Motor neuron (in vitro differentiated cells): ENCODE data around the gene PEX11G. TPM values are rescaled to one million over a fixed set of nuclear protein-coding genes. Genes with fewer than 3 reads are reported as not detected.

ENCODE experiments used
- ATAC-seq, 8 experiments: fragments of 200-7000 bp; cut with Tn5 transposase; replicated peaks in 6 of 8; 2 replicates each; pipeline ENCODE4 v1.8.0; 2021; ENCODE audit warnings: mild to moderate bottlenecking in 8 of 8, moderate library complexity in 8 of 8
- H3K27ac ChIP-seq, 2 donors: fragments of 250-450 bp; sonication (Bioruptor Pico); 2 replicates each; pipeline ENCODE4 v1.9.0; 2021; ENCODE audit warnings: antibody characterized with exemption in 2 of 2, mild to moderate bottlenecking in 2 of 2, moderate library complexity in 1 of 2
- H3K4me1 ChIP-seq, 2 donors: fragments of 250-450 bp; sonication (Bioruptor Pico); replicated peaks in 1 of 2; 2 replicates each; pipeline ENCODE4 v1.6.1; 2021; ENCODE audit warnings: antibody characterized with exemption in 2 of 2, mild to moderate bottlenecking in 2 of 2, moderate library complexity in 1 of 2
- H3K4me3 ChIP-seq, 5 donors: fragments of 250-450 bp; sonication (Bioruptor Pico); 2 replicates each; pipeline ENCODE4 v1.9.0; 2021; ENCODE audit warnings: antibody characterized with exemption in 5 of 5, mild to moderate bottlenecking in 5 of 5, moderate library complexity in 4 of 5
- WGBS, 10 experiments: fragments of 450-650 bp; shearing (Covaris generic); methylation state at CpG; one replicate each; pipeline ENCODE4 v1.0.0; 2022; 5-methylcytosine and 5-hydroxymethylcytosine counted together
- in situ Hi-C, 9 experiments: fragments of 400-800 bp; cut with MboI; loops; one replicate each; pipeline ENCODE4 v1.15.0; 2021; ENCODE audit warnings: low sequenced_read_pairs in 9 of 9, low pct_unique_long_range_greater_than_20kb in 2 of 9; ENCODE audit not compliant: unreplicated experiment in 9 of 9
- total RNA-seq, 8 experiments: library from RNA; unstranded; fragments of 300-600 nt; gene quantifications; 2 replicates each; pipeline versions ENCODE4 v1.2.3 to v1.2.4, GENCODE V29; 2022

PEX11G gene
- total RNA-seq, 8 experiments from 2014 or later = 2.1 to 6.4 (median 3.2) TPM

GRCh38 chr19:7527516-7528191 is 38.8 kb upstream of the PEX11G start:
- ATAC-seq = peak in 2 of 8 experiments; percentile 6 to 11
- peaks cover 5% of the 10 kb centered on the region in 2 donors for H3K4me1 ChIP-seq

GRCh38 chr19:7526059-7526929 is 37.5 kb upstream of the PEX11G start:
- in situ Hi-C loops = no loop called here
- WGBS, 10 experiments = 0 to 100% (median 78%) methylated on average over 1 to 10 of the region's 31 CpGs; no CpG with 5 or more reads in 2 of the 10 experiments
- ATAC-seq = peak in 2 of 8 experiments; percentile 13 to 44
- Histone ChIP-seq H3K4me3 (no peak overlapping the region), H3K4me1 (peaks cover 5 to 8% of the 10 kb centered on the region in 2 donors), H3K27ac (no peak overlapping the region)

More at GRCh38 chr19:7527516-7528191, 38.8 kb upstream of the PEX11G start:
- no peak overlapping the region for H3K27ac ChIP-seq
- H3K4me3 ChIP-seq = no peak overlapping the region
- 77 to 100% (median 95%) methylated on average over 1 to 8 of the region's 25 CpGs; no CpG with 5 or more reads in 7 of the 10 experiments for WGBS, 10 experiments
- in situ Hi-C loops = no loop called here

- H3K27ac ChIP-seq = no peak overlapping the region
- WGBS, 10 experiments = 0 to 100% (median 95%) methylated on average over 1 to 7 of the region's 20 CpGs; no CpG with 5 or more reads in 2 of the 10 experiments
- no peak overlapping the region for H3K4me3 ChIP-seq
- in situ Hi-C loops = no loop called here
- H3K4me1 ChIP-seq = peaks cover 5 to 8% of the 10 kb centered on the region in 2 donors
- ATAC-seq = no peak
Measured at GRCh38 chr19:7524992-7525739, 36.3 kb upstream of the PEX11G start.

GRCh38 chr19:7524523-7524922 is 35.7 kb upstream of the PEX11G start:
- no peak for ATAC-seq
- no peak overlapping the region for H3K27ac ChIP-seq
- peaks cover 5 to 8% of the 10 kb centered on the region in 2 donors for H3K4me1 ChIP-seq
- H3K4me3 ChIP-seq = no peak overlapping the region
- WGBS, 10 experiments = 79 to 100% (median 100%) methylated on average over 1 to 4 of the region's 5 CpGs; no CpG with 5 or more reads in 3 of the 10 experiments
- in situ Hi-C loops = no loop called here

- peak in 4 of 8 experiments; percentile 1 to 73 (median 50) for ATAC-seq
- peak overlapping the region; percentile 49 to 84 (median 61) for H3K4me3 ChIP-seq
Measured at GRCh38 chr19:7522923-7523667, 34.3 kb upstream of the PEX11G start.

GRCh38 chr19:7522072-7522922 is 33.5 kb upstream of the PEX11G start, which contains the start of gene MCOLN1:
Gene MCOLN1 (plus strand): TSS chr19:7522624. CDS start chr19:7522751, 127 bp downstream.
- Histone ChIP-seq H3K4me1 (peaks cover 6 to 12% of the 10 kb centered on the region in 2 donors), H3K4me3 (peak within 1 kb of the TSS; percentile 49 to 84 (median 61)), H3K27ac (peak within 1 kb of the TSS; percentile 54 to 73)
- WGBS, 10 experiments = 0 to 17% (median 3%) methylated on average over 1 to 9 of the region's 65 CpGs; no CpG with 5 or more reads in 4 of the 10 experiments
- in situ Hi-C loops = no loop called here
- ATAC-seq = peak; percentile 52 to 91 (median 89)

More at GRCh38 chr19:7522923-7523667, 34.3 kb upstream of the PEX11G start:
- 0 to 100% (median 0%) methylated on average over 1 to 9 of the region's 23 CpGs; no CpG with 5 or more reads in 1 of the 10 experiments for WGBS, 10 experiments
- no peak overlapping the region for H3K27ac ChIP-seq
- peaks cover 5 to 8% of the 10 kb centered on the region in 2 donors for H3K4me1 ChIP-seq
- in situ Hi-C loops = no loop called here

GRCh38 chr19:7521551-7522071 is 32.8 kb upstream of the PEX11G start:
- H3K4me3 ChIP-seq = peak overlapping the region; percentile 49 to 84 (median 61)
- in situ Hi-C loops = no loop called here
- WGBS, 10 experiments = 0 to 60% (median 30%) methylated on average over 1 to 6 of the region's 10 CpGs; no CpG with 5 or more reads in 4 of the 10 experiments
- H3K27ac ChIP-seq = peak overlapping the region; percentile 54 to 73
- H3K4me1 ChIP-seq = peaks cover 12 to 19% of the 10 kb centered on the region in 2 donors
- no peak for ATAC-seq

- H3K27ac ChIP-seq = no peak overlapping the region
- no peak for ATAC-seq
- in situ Hi-C loops = no loop called here
- WGBS, 10 experiments = 80 to 100% (median 92%) methylated on average over 1 to 15 of the region's 51 CpGs; no CpG with 5 or more reads in 7 of the 10 experiments
- no peak overlapping the region for H3K4me3 ChIP-seq
- H3K4me1 ChIP-seq = peaks cover 14 to 23% of the 10 kb centered on the region in 2 donors
Measured at GRCh38 chr19:7520131-7521051, 31.6 kb upstream of the PEX11G start.

- Histone ChIP-seq H3K4me3 (no peak overlapping the region), H3K4me1 (peaks cover 20 to 30% of the 10 kb centered on the region in 2 donors), H3K27ac (no peak overlapping the region)
- ATAC-seq = no peak
- 90 to 97% (median 90%) methylated on average over 2 to 10 of the region's 74 CpGs; no CpG with 5 or more reads in 7 of the 10 experiments for WGBS, 10 experiments
- in situ Hi-C loops = no loop called here
Measured at GRCh38 chr19:7519361-7520130, 30.7 kb upstream of the PEX11G start.

GRCh38 chr19:7516878-7517277 is 28.0 kb upstream of the PEX11G start:
- H3K4me3 ChIP-seq = peak overlapping the region; percentile 67 to 78 (median 74)
- 36 to 100% (median 50%) methylated on average over 1 to 3 of the region's 4 CpGs; no CpG with 5 or more reads in 5 of the 10 experiments for WGBS, 10 experiments
- ATAC-seq = peak in 2 of 8 experiments; percentile 8 to 11
- H3K4me1 ChIP-seq = peaks cover 14 to 24% of the 10 kb centered on the region in 2 donors
- peak overlapping the region; percentile 80 to 88 for H3K27ac ChIP-seq
- in situ Hi-C loops = no loop called here
